HEK293 (cell line): ENCODE data around the gene ASPRV1.

Experiments
- CTCF ChIA-PET: fragments of 350-600 bp; formaldehyde crosslinking; extraction: SDS; loops from one replicate; lab custom pipeline; 2021; ENCODE audit warnings: antibody characterized with exemption; lab: Yijun Ruan, JAX
- POLR2A ChIA-PET: fragments of 300-600 bp; formaldehyde crosslinking; extraction: SDS; loops from one replicate; lab custom pipeline; 2020; ENCODE audit warnings: antibody characterized with exemption, inconsistent platforms; lab: Yijun Ruan, JAX
- H3K27ac ChIP-seq: fragments of 200-500 bp; sonication (Bioruptor generic); 2 replicates; pipeline ENCODE4 v1.5.1; 2014; ENCODE audit warnings: low read depth, low read length, control low read depth, inconsistent platforms; ENCODE audit errors: extremely low read depth
- H3K36me3 ChIP-seq, 2 experiments: fragments of 200-500 bp in 1 of 2; sonication (Bioruptor generic) in 1 of 2; 1 replicate in 1 of 2; 2 replicates in 1 of 2; pipeline ENCODE4 v1.5.1; 2014 to 2017; ENCODE audit warnings: inconsistent platforms in 2 of 2, low read length in 2 of 2; ENCODE audit not compliant: control insufficient read depth in 2 of 2, insufficient read depth in 1 of 2
- H3K4me1 ChIP-seq: fragments of 200-500 bp; sonication (Bioruptor generic); 2 replicates; pipeline ENCODE4 v1.5.1; 2014; ENCODE audit warnings: mild to moderate bottlenecking, low read length, inconsistent platforms; ENCODE audit not compliant: control insufficient read depth, insufficient read depth
- H3K4me3 ChIP-seq: 2 replicates; pipeline ENCODE4 v1.5.1; 2011; ENCODE audit warnings: low read depth, mild to moderate bottlenecking, control low read depth, low read length, moderate library complexity
- H3K9me3 ChIP-seq: fragments of 200-500 bp; sonication (Bioruptor generic); 2 replicates; pipeline ENCODE4 v1.5.1; 2014; ENCODE audit warnings: low read depth, low read length, inconsistent platforms; ENCODE audit not compliant: control insufficient read depth, insufficient read depth
- REST ChIP-seq: fragments of 450-650 bp; formaldehyde crosslinking; IDR thresholded peaks from 2 replicates; pipeline ENCODE4 v1.5.1; 2016; ENCODE audit warnings: missing biosample characterization, missing genetic modification characterization
- ZBTB49 ChIP-seq: fragments of 450-650 bp; formaldehyde crosslinking; IDR thresholded peaks from 2 replicates; pipeline ENCODE4 v1.5.1; 2016; ENCODE audit warnings: missing biosample characterization, missing genetic modification characterization, low read depth
- ZNF248 ChIP-seq: fragments of 450-650 bp; formaldehyde crosslinking; IDR thresholded peaks from 2 replicates; pipeline ENCODE4 v1.5.1; 2017; ENCODE audit warnings: missing biosample characterization, missing genetic modification characterization
- ZNF48 ChIP-seq: fragments of 450-650 bp; formaldehyde crosslinking; IDR thresholded peaks from 2 replicates; pipeline ENCODE4 v1.5.1; 2016; ENCODE audit warnings: missing biosample characterization, missing genetic modification characterization
- ZNF645 ChIP-seq: fragments of 450-650 bp; formaldehyde crosslinking; IDR thresholded peaks from 2 replicates; pipeline ENCODE4; 2016; ENCODE audit warnings: missing biosample characterization, missing genetic modification characterization
- ZNF701 ChIP-seq: fragments of 450-650 bp; formaldehyde crosslinking; IDR thresholded peaks from 2 replicates; pipeline ENCODE4 v1.5.1; 2016; ENCODE audit warnings: missing biosample characterization, missing genetic modification characterization
- TF ChIP-seq, protein P1 (sequence below): fragments of 450-650 bp; formaldehyde crosslinking; IDR thresholded peaks from 2 replicates; pipeline ENCODE4 v1.5.1; 2017; ENCODE audit warnings: missing biosample characterization, missing genetic modification characterization
- TF ChIP-seq, protein P2 (sequence below): fragments of 450-650 bp; formaldehyde crosslinking; IDR thresholded peaks from 2 replicates; pipeline ENCODE4 v1.5.1; 2017; ENCODE audit warnings: missing biosample characterization, missing genetic modification characterization

The ASPRV1 gene

DNA sequence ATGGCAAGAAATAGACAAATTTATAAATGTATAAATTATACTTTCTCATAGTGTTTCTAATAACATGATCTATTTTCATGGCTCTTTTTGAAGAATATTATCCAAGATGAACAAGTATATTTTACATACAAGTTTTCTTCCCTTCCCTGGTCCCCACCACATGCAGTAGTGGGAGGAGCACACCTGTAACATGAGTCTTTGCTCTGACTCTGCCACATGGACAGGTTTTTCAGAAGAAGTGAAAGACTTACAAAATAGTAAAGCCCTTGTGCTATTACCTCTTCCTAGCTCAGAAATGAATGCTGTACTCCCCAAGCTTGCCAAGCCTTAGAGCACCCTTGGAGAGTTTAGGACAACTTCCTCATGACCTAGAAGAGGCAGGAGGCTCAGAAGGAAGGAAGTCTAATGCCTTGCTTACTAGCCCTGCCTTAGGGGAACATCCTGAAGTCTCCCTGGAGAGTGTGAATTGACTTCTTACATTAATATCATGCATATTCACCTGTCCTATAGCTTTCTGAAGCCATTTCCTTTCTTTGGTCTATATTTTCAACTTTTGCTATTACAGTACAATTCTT is 28.1 kb downstream of the ASPRV1 start:
- no peak overlapping the region for H3K27ac ChIP-seq
- H3K4me1 ChIP-seq: no peaks in the 10 kb centered on the region; the same call in 1 of the 2 replicates
- ChIA-PET CTCF (no interaction called here), POLR2A (interaction anchor here (1.5 kb wide), 1 partner anchor 18 kb away, joined by 6 read pairs; the partner anchor contains the start of gene MXD1)
- H3K36me3 ChIP-seq: peaks cover 3 to 30% of the 10 kb centered on the region in 2 experiments
- H3K4me3 ChIP-seq: no peak overlapping the region
- TF ChIP-seq, protein P1, sequence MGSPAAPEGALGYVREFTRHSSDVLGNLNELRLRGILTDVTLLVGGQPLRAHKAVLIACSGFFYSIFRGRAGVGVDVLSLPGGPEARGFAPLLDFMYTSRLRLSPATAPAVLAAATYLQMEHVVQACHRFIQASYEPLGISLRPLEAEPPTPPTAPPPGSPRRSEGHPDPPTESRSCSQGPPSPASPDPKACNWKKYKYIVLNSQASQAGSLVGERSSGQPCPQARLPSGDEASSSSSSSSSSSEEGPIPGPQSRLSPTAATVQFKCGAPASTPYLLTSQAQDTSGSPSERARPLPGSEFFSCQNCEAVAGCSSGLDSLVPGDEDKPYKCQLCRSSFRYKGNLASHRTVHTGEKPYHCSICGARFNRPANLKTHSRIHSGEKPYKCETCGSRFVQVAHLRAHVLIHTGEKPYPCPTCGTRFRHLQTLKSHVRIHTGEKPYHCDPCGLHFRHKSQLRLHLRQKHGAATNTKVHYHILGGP (tag by site-specific recombination): no peak
- no peak for TF ChIP-seq ZBTB49 (tag by site-specific recombination)
- TF ChIP-seq, all 188 proteins: peak for 0
- no peaks in the 10 kb centered on the region for H3K9me3 ChIP-seq

DNA sequence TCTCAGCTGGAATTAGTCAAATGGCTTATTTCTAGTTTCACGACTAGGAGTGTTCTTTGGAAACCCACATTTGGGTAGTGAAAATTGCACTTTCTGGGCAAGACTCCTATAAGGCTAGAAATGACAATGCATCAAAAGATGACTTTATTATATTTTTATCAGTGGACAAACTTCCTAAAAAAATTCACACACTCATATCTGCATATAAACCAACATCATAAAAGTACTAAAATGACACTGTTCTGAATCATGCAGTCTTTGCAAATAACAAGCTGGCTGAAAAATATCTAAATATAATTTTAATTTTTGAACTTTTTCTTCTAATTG is 28.9 kb downstream of the ASPRV1 start:
- Histone ChIP-seq H3K4me3 (no peak overlapping the region), H3K27ac (no peak overlapping the region), H3K9me3 (no peaks in the 10 kb centered on the region), H3K36me3 (peaks cover 0 to 26% of the 10 kb centered on the region in 2 experiments), H3K4me1 (no peaks in the 10 kb centered on the region; the same call in 1 of the 2 replicates)
- CTCF ChIA-PET: no interaction called here
- POLR2A ChIA-PET: interaction anchor here (1.5 kb wide), 1 partner anchor 18 kb away, joined by 6 read pairs; the partner anchor contains the start of gene MXD1
- TF ChIP-seq REST (tag by site-specific recombination) (no peak), ZNF701 (no peak), ZNF248 (tag by site-specific recombination) (no peak), ZNF48 (no peak), ZNF645 (tag by site-specific recombination) (no peak)
- TF ChIP-seq, protein P2, sequence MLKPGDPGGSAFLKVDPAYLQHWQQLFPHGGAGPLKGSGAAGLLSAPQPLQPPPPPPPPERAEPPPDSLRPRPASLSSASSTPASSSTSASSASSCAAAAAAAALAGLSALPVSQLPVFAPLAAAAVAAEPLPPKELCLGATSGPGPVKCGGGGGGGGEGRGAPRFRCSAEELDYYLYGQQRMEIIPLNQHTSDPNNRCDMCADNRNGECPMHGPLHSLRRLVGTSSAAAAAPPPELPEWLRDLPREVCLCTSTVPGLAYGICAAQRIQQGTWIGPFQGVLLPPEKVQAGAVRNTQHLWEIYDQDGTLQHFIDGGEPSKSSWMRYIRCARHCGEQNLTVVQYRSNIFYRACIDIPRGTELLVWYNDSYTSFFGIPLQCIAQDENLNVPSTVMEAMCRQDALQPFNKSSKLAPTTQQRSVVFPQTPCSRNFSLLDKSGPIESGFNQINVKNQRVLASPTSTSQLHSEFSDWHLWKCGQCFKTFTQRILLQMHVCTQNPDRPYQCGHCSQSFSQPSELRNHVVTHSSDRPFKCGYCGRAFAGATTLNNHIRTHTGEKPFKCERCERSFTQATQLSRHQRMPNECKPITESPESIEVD (tag by site-specific recombination): no peak
